Measurements from ENCODE around the gene GDI1.
A peak's percentile ranks its signal among the peaks of the same experiment; 100 is the strongest.

The GDI1 gene

DNA sequence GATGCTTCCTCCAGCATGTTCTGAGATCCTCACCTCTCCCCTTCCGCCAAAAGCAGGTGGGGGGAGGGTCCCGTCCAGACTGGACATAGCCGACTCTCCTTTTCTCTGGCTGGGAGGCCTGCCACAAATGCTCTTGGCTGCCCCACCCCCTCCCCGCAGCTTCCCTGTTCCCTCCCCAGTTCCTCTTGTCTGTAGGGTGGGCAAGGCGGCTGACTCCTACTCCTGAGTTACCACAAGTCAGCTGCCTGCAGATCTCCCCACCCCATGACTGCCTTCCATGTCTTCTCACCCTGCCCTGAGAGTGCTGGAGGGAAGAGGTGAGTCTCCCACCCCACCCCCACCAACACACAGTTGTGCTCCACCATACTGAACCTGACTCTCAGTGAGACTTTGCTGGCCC lies 5.6 kb upstream of the GDI1 start:
- no peak for DNase-seq (ENCODE audit: low read depth)
- Histone ChIP-seq H3K9ac (ENCODE audit: low read length) (no peak overlapping the region), H3K27me3 (replicated peaks; ENCODE audit: control insufficient read depth, insufficient read depth, low read length) (peaks cover 6% of the 10 kb centered on the region), H3K36me3 (ENCODE audit: control insufficient read depth, insufficient read depth, low read length, severe bottlenecking) (peaks cover 29% of the 10 kb centered on the region), H3K4me3 (ENCODE audit: low read length) (no peak overlapping the region), H3K9me3 (ENCODE audit: control insufficient read depth, low read length) (no peaks in the 10 kb centered on the region), H3K4me1 (ENCODE audit: control insufficient read depth, insufficient read depth, low read length) (peaks cover 18% of the 10 kb centered on the region)

DNA sequence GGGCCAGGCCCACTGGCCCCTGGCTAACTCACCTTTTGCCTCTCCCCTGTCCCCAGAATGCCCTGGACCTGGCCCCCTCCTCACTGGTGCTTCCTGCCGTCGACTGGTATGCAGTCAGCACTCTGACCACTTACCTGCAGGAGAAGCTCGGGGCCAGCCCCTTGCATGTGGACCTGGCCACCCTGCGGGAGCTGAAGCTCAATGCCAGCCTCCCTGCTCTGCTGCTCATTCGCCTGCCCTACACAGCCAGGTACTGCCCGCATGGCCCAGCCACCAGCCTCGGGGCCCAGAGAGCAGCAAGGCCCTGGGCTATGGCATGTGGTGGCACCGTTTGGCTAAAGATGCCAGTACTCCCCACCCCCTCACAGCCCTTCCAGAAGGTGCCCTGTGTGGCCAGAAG lies 4.7 kb upstream of the GDI1 start:
- Histone ChIP-seq H3K4me3 (ENCODE audit: low read length) (no peak overlapping the region), H3K27me3 (replicated peaks; ENCODE audit: control insufficient read depth, insufficient read depth, low read length) (peaks cover 6% of the 10 kb centered on the region), H3K9ac (ENCODE audit: low read length) (no peak overlapping the region), H3K4me1 (ENCODE audit: control insufficient read depth, insufficient read depth, low read length) (peaks cover 18% of the 10 kb centered on the region), H3K9me3 (ENCODE audit: control insufficient read depth, low read length) (no peaks in the 10 kb centered on the region), H3K36me3 (ENCODE audit: control insufficient read depth, insufficient read depth, low read length, severe bottlenecking) (peaks cover 29% of the 10 kb centered on the region)
- DNase-seq (ENCODE audit: low read depth) = no peak

DNA sequence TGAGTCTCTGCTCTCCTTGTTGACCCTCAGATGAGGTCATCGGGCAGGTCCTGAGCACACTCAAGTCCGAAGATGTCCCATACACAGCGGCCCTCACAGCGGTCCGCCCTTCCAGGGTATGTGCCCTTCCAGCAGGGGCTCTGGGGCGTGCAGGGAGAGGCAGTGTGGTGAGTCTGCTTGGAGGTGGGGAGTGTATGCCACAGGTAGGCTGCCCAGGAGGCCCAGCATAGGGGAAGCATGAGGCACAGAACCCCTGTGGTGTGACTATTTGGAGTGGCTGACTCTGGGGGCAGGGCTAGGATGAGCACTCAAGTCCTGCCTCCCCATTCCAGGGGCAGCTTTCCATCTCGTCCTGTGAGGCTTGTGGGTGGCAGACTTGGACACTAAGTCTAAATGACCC lies 3.3 kb upstream of the GDI1 start:
- H3K36me3 ChIP-seq (ENCODE audit: control insufficient read depth, insufficient read depth, low read length, severe bottlenecking) = peaks cover 29% of the 10 kb centered on the region
- no peak overlapping the region for H3K4me3 ChIP-seq (ENCODE audit: low read length)
- H3K4me1 ChIP-seq (ENCODE audit: control insufficient read depth, insufficient read depth, low read length) = peaks cover 15% of the 10 kb centered on the region
- DNase-seq (ENCODE audit: low read depth) = no peak
- no peaks in the 10 kb centered on the region for H3K9me3 ChIP-seq (ENCODE audit: control insufficient read depth, low read length)
- peaks cover 6% of the 10 kb centered on the region for H3K27me3 ChIP-seq (replicated peaks; ENCODE audit: control insufficient read depth, insufficient read depth, low read length)
- H3K9ac ChIP-seq (ENCODE audit: low read length) = no peak overlapping the region

DNA sequence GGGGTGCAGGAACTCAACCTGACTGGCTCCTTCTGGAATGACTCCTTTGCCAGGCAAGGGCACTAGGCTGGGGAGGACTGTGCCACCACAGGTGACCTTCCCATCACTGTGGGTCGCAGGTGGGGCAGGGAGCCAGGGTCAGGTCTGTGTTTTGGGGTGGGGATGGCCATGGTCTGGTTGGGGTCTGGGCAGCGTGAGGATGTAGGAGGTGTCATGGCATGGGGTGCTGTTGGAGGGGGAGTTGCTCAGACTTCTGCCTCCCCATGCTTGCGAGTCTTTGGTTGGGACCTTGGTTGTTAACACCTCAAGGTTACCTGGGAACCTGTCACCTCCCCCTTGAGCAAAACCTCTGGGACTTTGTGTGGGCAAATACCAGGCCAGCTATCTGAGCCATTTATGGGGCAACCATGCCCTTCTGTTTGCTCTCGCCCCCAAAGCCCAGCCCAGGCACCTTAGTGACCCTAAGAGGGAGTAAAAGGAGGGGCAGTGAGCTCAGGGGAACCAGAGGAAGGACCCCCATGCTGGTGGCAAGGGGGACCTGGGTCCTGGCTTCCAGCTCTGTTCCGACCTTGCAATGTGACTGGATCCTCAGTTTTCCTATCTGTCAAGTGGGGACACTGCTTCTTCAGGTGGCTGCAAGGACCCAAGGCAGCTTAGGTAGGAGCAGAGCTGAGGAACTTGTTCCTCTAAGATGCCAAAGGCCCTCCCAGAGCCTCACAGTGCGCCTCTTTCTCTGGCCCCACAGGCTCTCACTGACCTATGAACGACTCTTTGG lies 2.4 kb upstream of the GDI1 start:
- Histone ChIP-seq H3K36me3 (ENCODE audit: control insufficient read depth, insufficient read depth, low read length, severe bottlenecking) (peaks cover 29% of the 10 kb centered on the region), H3K4me1 (ENCODE audit: control insufficient read depth, insufficient read depth, low read length) (peaks cover 11% of the 10 kb centered on the region), H3K9me3 (ENCODE audit: control insufficient read depth, low read length) (no peaks in the 10 kb centered on the region)

DNA sequence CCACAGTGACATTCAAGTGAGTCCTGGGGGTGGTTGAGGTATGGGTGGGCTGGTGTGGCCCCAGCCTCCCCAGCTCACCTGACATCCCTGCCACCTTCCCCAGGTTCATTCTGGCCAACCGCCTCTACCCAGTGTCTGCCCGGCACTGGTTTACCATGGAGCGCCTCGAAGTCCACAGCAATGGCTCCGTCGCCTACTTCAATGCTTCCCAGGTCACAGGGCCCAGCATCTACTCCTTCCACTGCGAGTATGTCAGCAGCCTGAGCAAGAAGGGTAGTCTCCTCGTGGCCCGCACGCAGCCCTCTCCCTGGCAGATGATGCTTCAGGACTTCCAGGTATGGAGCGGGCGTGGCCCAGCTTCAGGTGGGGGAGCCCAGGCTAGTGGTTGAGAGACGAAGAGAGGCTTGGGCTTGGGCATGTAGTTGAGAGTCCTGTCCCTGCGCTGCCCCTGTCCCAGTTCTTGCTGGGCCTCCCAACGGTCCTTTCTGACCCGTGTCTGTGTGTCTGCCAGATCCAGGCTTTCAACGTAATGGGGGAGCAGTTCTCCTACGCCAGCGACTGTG lies 1.7 kb upstream of the GDI1 start:
- no peak overlapping the region for H3K9ac ChIP-seq (ENCODE audit: low read length)
- H3K36me3 ChIP-seq (ENCODE audit: control insufficient read depth, insufficient read depth, low read length, severe bottlenecking) = peaks cover 29% of the 10 kb centered on the region
- H3K9me3 ChIP-seq (ENCODE audit: control insufficient read depth, low read length) = no peaks in the 10 kb centered on the region
- DNase-seq (ENCODE audit: low read depth) = no peak
- H3K4me3 ChIP-seq (ENCODE audit: low read length) = no peak overlapping the region
- H3K27me3 ChIP-seq (replicated peaks; ENCODE audit: control insufficient read depth, insufficient read depth, low read length) = no peaks in the 10 kb centered on the region
- peaks cover 8% of the 10 kb centered on the region for H3K4me1 ChIP-seq (ENCODE audit: control insufficient read depth, insufficient read depth, low read length)

More for the DNA sequence above, 2.4 kb upstream of the GDI1 start:
- Histone ChIP-seq H3K4me3 (ENCODE audit: low read length) (no peak overlapping the region), H3K27me3 (replicated peaks; ENCODE audit: control insufficient read depth, insufficient read depth, low read length) (peaks cover 3% of the 10 kb centered on the region), H3K9ac (ENCODE audit: low read length) (no peak overlapping the region)
- no peak for DNase-seq (ENCODE audit: low read depth)

DNA sequence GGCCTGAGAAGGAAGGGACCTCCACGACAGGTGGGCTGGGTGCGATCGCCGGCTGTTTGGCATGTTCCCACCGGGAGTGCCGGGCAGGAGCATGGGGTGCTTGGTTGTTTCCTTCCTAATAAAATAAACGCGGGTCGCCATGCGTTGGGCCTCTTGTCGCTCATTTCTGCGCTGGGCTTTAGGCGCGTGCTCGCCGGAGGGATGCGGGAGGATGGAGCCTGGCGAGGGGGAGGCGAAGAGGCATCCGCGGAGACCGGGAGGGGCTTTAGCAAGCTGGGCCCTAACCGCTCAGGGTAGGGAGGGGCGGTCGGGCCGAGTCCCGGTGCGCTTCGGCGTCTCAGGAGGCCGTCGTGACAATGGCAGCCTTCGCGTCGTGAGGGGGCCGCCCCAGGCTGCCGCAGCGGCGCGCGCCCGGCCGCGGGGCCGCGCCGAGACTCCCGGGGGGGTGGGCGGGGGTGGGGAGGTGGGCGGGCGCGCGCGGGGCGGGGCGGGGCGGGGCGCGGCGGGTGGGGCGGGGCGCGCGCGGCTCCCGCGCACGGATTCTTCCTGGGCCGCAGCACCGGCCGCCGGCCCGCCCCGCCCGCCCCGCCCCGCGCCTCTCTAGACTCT lies 476 bp upstream of the GDI1 start:
- H3K36me3 ChIP-seq (ENCODE audit: control insufficient read depth, insufficient read depth, low read length, severe bottlenecking) = peaks cover 29% of the 10 kb centered on the region
- DNase-seq (ENCODE audit: low read depth) = peak; percentile 61
- no peaks in the 10 kb centered on the region for H3K9me3 ChIP-seq (ENCODE audit: control insufficient read depth, low read length)
- H3K4me1 ChIP-seq (ENCODE audit: control insufficient read depth, insufficient read depth, low read length) = no peaks in the 10 kb centered on the region
- H3K27me3 ChIP-seq (replicated peaks; ENCODE audit: control insufficient read depth, insufficient read depth, low read length) = no peaks in the 10 kb centered on the region
- H3K4me3 ChIP-seq (ENCODE audit: low read length) = peak overlapping the region; percentile 77
- peak overlapping the region; percentile 77 for H3K9ac ChIP-seq (ENCODE audit: low read length)

DNA sequence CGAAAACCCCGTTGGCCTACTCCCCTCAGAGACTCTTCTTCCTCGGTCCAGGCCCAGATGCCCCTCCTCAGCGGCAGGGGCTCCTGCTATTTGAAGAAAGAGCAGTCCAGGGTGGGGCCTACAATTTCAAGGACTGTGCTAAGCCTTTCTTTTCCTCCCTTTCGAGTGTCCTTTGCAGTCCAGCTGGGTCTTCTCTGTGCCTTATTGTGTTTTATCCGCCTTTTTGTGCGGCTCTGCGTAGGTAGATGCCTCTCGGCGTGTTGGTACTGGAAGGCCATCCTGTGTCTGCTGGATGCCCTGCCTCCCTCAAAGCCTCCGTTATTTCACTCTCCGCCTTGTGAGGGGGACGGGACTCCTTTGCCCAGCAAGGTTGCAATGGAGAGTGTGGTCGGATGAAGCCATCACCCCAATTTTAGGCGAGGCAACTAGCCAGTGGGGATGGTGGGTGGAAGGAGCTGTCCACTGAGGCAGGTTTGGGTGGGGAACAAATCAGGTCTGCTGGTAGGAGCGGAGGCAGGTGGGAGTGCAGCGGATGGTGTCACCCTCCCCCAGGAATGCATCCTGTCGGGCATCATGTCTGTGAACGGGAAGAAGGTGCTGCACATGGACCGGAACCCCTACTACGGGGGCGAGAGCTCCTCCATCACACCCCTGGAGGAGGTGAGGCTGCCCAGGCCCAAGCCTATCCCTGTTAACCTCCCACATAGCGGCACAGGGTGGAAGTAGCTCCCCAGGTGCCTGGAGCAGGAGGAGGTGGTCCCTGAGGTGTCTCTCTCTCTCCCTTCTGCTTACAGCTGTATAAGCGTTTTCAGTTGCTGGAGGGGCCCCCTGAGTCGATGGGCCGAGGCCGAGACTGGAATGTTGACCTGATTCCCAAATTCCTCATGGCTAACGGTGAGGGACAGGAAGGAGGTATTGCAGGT lies 1.3 kb downstream of the GDI1 start:
- H3K9ac ChIP-seq (ENCODE audit: low read length) = peak overlapping the region; percentile 77
- H3K4me3 ChIP-seq (ENCODE audit: low read length) = peak overlapping the region; percentile 77
- peaks cover 31% of the 10 kb centered on the region for H3K36me3 ChIP-seq (ENCODE audit: control insufficient read depth, insufficient read depth, low read length, severe bottlenecking)
- no peaks in the 10 kb centered on the region for H3K27me3 ChIP-seq (replicated peaks; ENCODE audit: control insufficient read depth, insufficient read depth, low read length)
- no peaks in the 10 kb centered on the region for H3K4me1 ChIP-seq (ENCODE audit: control insufficient read depth, insufficient read depth, low read length)
- peak; percentile 30 for DNase-seq (ENCODE audit: low read depth)
- no peaks in the 10 kb centered on the region for H3K9me3 ChIP-seq (ENCODE audit: control insufficient read depth, low read length)

DNA sequence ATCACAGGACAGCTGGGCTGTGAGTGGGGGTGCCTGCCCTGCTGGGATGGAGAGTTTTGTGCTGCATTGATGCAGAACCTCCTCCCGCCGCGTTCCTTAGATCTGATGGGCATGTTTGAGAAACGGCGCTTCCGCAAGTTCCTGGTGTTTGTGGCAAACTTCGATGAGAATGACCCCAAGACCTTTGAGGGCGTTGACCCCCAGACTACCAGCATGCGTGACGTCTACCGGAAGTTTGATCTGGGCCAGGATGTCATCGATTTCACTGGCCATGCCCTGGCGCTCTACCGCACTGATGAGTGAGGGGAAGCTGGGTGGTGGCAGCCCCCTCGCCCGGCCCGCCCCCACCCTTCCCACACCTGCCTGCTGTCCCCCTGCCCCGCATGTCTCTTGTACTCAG lies 2.9 kb downstream of the GDI1 start:
- H3K27me3 ChIP-seq (replicated peaks; ENCODE audit: control insufficient read depth, insufficient read depth, low read length) = no peaks in the 10 kb centered on the region
- DNase-seq (ENCODE audit: low read depth) = no peak
- H3K9me3 ChIP-seq (ENCODE audit: control insufficient read depth, low read length) = no peaks in the 10 kb centered on the region
- peaks cover 15% of the 10 kb centered on the region for H3K36me3 ChIP-seq (ENCODE audit: control insufficient read depth, insufficient read depth, low read length, severe bottlenecking)
- H3K9ac ChIP-seq (ENCODE audit: low read length) = no peak overlapping the region
- no peak overlapping the region for H3K4me3 ChIP-seq (ENCODE audit: low read length)
- peaks cover 1% of the 10 kb centered on the region for H3K4me1 ChIP-seq (ENCODE audit: control insufficient read depth, insufficient read depth, low read length)

DNA sequence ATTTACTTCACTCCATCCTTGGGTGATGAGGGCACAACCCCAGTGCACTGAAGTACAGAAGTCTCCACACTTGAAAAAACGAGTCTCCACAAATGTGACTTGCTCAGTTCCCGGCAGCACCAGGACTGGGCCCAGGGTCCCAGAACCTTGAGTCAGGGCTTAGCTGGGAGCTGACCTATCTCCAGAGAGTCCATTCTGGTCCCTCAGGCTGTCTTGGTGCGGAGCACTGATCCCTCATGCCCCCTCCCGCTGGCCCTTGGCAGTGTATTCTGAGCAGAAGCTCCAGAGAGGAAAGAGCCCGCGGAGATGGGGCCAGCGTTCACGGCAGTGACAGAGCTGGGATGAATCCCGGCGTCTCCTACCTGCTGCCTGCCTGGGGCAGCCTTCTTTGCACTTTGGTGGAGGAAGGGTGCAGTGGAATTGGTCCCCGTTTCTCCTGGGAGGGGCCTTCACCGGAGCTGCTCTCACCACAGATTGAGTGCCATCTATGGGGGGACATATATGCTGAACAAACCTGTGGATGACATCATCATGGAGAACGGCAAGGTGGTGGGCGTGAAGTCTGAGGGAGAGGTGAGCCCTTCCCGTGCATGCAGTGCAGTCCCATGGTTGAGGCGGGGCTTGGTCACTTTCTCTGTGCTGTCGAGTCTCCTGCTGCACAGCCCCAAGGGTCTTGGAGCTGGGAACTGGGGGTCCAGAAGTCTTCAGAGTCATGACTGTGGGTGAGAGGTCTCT lies 3.8 kb downstream of the GDI1 start:
- Histone ChIP-seq H3K9ac (ENCODE audit: low read length) (no peak overlapping the region), H3K36me3 (ENCODE audit: control insufficient read depth, insufficient read depth, low read length, severe bottlenecking) (peaks cover 6% of the 10 kb centered on the region), H3K4me3 (ENCODE audit: low read length) (no peak overlapping the region), H3K4me1 (ENCODE audit: control insufficient read depth, insufficient read depth, low read length) (peaks cover 11% of the 10 kb centered on the region), H3K9me3 (ENCODE audit: control insufficient read depth, low read length) (no peaks in the 10 kb centered on the region), H3K27me3 (replicated peaks; ENCODE audit: control insufficient read depth, insufficient read depth, low read length) (no peaks in the 10 kb centered on the region)
- no peak for DNase-seq (ENCODE audit: low read depth)

DNA sequence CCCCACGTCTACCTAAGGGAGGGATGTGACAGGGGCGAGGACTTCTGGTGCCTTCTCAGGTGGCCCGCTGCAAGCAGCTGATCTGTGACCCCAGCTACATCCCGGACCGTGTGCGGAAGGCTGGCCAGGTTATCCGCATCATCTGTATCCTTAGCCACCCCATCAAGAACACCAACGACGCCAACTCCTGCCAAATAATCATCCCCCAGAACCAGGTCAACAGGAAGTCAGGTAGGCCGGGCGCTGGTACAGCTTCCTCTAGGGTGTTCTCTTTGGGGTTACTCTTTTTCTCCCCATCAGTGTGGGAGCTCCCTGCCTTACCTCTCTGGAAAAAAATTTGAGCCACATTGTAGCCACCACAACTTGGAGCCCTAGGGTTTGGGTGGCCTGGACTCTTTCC lies 4.6 kb downstream of the GDI1 start:
- Histone ChIP-seq H3K27me3 (replicated peaks; ENCODE audit: control insufficient read depth, insufficient read depth, low read length) (no peaks in the 10 kb centered on the region), H3K9ac (ENCODE audit: low read length) (no peak overlapping the region)
- no peak for DNase-seq (ENCODE audit: low read depth)

More for the DNA sequence above, 4.6 kb downstream of the GDI1 start:
- Histone ChIP-seq H3K36me3 (ENCODE audit: control insufficient read depth, insufficient read depth, low read length, severe bottlenecking) (peaks cover 10% of the 10 kb centered on the region), H3K4me3 (ENCODE audit: low read length) (no peak overlapping the region), H3K9me3 (ENCODE audit: control insufficient read depth, low read length) (no peaks in the 10 kb centered on the region), H3K4me1 (ENCODE audit: control insufficient read depth, insufficient read depth, low read length) (peaks cover 13% of the 10 kb centered on the region)
